ENCODE results near the gene HPCAL4.

GRCh38 chr1:39676948-39677548 is 14.2 kb downstream of the HPCAL4 start:
- no peak for TF ChIP-seq EZH2 (IDR thresholded peaks at IDR 0.05; ENCODE audit: insufficient read depth, poor library complexity, severe bottlenecking)
- TF ChIP-seq EZH2phosphoT487 (IDR thresholded peaks at IDR 0.05; ENCODE audit: insufficient read depth, low read depth), result no peak
